Myocyte (in vitro differentiated cells): ENCODE results near the gene ZNF23. TPM values are rescaled to one million over a fixed set of nuclear protein-coding genes. Genes with fewer than 3 reads are reported as not detected.

ENCODE experiments used
- DNase-seq: peaks from one replicate; pipeline ENCODE4 v3.0.0-alpha.2; 2012; ENCODE audit warnings: low read depth
- total RNA-seq: library from RNA; depleted of rRNA; stranded (reverse); fragments of >200 nt; gene quantifications from 2 replicates; pipeline ENCODE4 v1.2.3, GENCODE V29; 2014

Gene ZNF23
- total RNA-seq, 1 donor from 2014 or later, result 9.0 TPM

DNA sequence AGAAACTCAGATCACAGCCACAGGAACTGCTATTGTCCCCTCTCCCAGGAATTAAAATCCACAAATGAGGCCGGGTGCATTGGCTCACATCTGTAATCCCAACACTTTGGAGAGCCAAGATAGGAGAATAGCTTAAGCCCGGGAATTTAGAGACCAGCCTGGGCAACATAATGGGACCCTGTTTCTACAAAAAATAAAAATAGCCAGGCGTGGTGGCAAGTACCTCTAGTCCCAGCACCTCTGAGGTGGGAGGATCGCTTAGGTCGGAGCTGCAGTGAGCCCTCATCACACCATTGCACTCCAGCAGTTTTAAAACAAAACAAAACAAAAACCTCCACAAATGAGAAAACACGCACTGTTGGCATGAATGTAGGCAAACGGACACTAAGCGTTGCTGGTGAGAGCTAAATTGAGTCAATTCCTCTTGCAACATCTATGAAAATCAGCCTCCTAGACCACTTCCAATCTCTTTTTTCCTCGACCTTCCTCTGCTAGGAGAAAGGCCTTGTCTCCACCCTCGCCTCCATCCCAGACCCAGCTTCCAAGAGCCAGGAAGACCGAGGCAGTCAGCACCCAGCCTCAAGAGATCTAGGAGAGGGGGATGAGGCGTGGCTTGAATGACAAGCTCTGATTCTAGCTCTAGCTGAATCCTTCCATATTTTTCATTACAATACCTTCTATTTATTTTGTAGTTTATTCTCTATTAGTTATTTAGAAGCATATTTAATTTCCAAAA, 35.0 kb downstream of the ZNF23 start:
- no peak for DNase-seq

DNA sequence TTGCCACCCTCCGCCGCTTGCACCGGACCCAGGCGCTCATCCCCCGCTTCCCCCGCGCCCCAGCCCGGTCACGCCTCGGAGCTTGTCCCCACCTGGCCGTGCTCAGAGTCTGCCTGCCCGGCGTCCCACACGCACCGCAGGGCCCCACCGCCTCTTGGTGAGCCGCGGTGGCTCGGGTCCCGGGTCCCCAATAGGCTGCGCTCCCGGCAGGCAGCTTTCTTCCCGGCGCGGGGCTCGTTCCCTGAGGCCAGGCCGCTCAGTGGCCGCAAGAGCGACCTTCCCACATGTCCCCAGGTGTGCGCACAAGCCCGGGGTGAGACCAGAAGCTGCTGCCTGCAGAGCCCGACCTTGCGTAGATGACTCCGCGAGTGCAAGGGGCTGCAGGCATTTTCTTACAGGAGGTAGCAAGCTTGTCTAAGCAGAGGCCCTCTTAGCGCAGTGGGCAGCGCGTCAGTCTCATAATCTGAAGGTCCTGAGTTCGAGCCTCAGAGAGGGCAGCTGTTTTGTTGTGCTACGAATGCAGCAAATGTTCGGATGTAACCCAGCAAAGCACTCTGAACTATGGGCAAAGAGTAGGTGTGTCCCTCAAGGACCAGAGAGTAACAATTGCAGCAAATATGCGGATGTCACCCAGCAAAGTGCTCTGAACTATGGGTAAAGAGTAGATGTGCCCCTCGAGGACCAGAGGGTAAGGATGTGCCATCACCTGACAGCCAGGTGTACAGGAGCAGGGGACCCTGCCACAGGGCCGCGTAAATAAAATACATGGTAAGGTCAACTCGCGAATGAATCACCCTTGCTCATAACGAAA, 35.8 kb downstream of the ZNF23 start:
- DNase-seq, result peak; percentile 2

DNA sequence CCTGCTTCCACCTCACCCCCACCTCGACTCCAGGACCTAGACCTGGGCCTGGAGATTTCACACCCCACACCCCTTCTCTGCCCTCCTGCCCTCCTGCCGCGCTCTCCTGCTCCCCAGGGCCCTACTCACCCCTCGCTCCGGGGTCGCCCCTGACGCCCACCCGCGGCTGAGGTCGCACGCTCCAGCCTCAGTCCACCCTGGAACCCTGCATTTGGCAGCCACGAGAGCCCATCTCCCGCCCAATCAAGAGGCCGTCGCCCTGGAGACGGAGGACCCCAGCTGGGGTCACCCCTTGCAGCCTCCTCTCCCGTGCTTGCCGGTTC, 36.3 kb downstream of the ZNF23 start:
- no peak for DNase-seq

DNA sequence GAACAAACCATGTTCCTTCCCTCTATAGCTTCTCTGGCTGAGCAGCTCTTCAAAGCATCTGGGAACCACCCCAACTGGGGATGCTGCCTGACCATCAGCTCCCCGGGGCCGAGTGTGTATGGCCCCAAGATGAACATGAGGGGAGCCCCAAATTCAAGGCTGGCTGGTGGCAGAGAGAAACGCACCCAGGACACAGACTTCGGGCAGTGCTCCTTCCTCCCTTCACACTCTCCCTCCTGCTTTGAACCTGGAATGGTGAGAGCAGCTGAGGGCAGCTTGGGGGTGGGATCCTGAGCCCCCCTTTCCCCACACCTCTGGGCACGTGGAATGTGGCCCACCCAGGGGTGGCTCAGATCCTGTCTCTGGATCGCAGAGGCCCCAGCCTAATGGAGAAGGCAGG, 37.4 kb downstream of the ZNF23 start:
- no peak for DNase-seq

DNA sequence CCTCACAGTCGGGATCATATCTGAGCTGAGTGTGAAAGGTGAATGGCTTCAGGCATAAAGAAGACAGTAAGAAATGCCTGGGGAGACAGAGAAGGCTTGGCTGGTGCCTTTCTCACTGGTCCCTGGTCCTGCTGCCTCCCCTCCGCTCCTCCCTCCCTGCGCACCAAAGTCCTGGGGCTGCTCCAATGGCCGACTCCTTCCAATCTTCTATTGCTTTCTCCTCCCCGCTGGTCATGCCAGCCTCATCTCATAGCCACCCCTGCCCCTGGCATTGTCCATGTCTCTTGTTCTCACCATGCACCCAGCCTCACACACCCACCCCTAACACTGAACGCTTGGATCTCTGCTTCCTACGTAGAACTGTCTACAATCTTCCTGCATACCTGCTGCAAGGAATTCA, 38.2 kb downstream of the ZNF23 start:
- DNase-seq, result no peak

DNA sequence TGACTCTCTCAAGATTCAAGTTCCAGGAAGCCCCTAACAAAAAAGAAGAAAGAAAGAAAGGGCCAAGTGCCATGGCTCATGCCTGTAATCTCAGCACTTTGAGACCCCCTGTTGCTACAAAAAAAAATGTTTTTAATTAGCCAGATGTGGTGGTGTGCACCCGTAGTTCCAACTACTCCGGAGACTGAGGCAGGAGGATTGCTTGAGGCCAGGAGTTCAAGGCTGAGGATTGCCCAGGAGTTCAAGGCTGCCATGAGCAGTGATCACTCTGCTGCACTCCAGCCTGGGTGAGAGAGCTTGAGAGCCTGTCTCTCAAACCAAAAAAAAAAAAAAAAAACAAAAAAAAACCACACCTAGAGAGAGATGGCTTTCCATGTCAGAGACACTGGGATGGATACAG, 39.0 kb downstream of the ZNF23 start:
- DNase-seq, result no peak

DNA sequence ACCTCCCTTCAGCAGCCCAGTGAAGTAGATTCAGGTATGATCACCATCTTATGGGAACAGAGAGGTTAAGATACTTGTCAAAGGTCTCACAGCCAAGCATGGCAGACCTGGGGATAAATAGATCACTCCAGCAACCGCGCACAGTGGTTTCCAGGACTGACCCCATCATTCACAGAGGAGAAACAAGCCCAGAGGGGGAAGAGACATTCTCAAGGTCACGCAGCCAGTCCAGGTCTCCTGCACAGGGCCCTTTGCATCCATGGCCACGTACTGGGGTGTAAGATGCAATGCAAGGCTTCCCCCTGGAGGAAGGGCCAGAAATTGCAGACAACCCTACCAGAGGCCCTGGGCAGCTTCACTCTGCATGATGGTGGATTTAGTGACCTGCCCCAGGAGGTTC, 40.1 kb downstream of the ZNF23 start:
- peak; percentile 3 for DNase-seq

DNA sequence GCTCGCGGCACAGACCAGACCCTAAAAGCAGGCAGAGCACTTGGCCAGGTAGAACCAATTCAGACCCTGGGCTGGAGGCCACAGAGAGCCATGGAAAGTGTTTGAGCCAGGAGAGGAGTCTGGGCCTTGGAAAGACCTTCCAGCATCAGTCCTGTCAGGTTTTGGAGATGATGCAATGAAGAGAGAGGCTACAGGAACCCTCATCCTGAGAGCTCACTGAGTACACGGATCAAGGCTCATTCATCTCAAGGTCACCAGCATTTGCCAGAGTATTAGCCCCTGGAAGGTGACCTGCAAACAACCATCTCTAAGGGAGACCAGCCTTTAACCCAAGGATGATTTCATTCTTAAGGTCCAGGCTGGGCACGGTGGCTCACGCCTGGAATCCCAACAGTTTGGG, 48.0 kb downstream of the ZNF23 start:
- no peak for DNase-seq

DNA sequence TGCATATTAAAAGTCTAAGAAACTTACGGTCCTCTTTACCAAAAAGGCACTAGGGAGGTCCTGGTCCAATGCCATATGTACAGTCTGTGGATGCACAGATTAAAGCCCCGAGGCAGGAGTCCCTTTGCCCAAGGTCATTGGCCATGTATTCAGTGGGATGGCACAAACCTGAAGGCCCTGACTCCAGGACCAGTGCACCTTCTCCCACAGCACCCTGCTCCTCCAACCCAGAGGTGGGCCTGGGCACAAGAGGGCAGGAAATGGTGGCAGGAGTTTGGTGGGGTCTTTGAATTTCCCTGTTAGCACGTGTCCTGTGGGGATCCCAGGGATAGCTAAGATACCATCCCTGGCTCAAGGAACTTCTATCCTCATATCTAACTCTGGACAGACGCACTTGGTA, 48.7 kb downstream of the ZNF23 start:
- no peak for DNase-seq

DNA sequence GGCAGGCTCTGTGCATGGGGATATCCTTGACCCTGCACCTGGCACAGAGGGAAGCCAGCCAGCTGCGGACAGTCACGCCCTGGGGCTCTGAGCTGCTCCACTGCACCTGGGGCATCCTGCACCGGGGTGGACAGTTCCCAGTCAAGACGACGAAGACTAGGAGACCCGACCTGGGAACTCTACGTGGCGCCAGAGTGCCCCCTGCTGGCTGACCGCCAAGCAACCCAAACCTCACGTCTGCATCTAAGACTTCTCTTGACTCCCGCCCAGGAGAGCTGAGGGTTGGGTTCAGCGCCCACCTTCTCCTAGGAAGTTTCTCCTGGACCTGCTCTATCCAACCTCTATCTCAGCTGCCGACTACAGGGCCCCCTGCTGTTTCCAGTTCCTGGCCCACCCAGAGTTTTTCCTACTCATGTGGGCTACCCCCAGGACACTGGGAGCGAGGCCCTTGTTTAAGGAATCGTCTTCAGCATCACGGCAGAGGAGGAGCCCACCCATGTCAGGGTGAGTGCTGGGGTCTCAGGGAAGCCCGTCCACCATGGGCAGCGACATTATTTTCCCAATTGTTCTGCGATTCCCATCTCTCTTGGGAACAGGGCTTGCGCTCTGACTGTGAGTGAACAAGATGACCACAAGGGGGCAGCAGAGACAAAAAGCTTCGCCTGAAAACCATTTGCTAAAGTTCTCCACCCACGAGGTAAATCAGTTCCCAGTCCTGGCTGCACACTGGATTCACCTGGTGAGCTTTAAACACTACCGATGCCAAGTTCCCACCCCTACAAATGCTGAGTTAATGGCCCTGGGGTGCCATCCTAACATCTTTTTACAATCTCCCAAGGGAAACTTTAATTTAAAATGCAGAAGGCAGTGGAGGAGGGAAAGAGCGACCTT, 49.5 kb downstream of the ZNF23 start:
- peak; percentile 84 for DNase-seq

DNA sequence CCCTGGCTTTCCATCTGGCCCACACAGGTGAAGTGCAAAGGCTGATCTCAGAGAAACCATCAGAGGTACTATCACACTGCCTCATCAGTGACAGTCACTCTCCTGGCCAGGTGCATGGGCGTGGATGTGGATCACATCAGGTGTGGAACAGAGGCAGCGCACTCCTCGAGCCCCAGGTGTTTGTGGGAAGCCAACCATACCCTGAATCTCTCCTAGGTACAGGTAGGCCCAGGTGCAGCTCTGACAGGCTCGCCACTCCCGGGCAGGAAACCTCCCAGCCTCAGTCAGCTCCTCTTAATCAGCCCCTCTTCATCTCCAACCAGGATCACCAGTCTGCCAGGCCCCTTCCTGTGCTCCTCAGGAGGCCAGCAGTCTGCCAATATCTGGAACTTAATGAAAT, 51.9 kb downstream of the ZNF23 start:
- DNase-seq, result no peak

DNA sequence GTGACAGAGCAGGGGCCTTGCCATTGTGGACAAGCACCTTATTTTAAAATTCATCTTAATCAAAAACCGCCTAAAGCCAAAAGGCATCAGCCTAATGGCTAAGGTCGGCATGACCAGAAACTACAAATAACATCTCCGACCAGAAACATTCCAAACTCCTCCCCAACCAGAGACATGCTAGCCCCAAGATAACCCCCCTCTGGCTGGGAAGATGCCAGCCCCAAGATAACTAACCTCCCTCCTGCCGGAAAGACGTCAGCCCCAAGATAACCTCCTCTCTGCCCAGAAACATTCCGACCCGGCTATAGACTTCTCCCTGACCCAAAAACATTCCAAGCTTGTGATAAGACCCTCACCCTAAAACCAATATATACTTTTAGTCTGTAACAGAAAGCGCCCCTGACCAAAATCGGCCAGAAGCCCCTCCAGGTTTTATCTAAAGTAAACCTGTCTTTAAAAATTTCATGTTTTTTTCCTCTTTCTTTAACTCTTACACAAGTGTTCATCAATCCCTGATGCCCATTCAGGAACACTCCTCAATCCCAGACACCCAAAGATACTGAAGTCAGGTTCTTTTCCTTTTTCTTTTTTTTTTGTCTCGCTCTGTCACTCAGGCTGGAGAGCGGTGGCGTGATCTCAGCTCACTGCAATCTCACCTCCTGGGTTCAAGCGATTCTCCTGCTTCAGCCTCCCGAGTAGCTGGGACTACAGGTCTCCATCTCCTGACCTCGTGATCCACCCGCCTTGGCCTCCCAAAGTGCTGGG, 52.9 kb downstream of the ZNF23 start:
- DNase-seq, result no peak

DNA sequence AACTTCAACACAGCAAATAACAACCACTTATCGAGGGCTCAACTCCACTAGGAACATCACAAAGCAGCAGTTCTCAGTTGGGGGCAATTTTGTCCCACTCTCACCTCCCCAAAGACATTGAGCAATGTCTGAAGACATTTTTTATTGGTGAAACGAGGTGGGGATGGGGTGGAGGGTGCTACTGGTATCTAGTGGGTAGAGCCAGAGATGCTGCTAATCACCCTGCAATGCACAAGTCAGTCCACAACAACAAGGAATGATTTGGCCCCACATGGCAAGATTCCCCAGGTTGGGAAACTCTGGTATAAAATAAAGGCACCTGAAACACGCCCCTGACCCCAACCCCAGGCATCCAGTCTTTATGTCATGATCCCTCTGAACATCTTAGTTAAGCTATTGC, 53.5 kb downstream of the ZNF23 start:
- no peak for DNase-seq

DNA sequence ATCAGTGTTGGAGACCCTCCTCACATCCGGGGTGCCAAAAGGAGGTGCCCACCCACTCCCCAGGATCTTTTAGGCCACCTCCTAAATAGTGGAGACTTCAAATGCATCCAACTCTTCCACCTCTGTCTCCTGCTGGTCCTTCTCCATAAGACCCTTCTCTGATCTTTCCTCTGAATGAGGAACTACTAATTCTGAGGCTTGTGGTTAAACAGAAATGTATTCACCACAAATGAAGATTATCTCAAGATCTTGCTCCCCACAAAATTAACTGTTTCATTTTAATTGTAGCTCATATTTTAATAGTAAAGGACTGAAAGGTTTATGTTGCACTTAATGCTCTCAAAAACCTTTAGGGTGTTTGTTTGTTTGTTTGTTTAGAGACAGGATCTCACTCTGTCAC, 54.3 kb downstream of the ZNF23 start:
- DNase-seq, result no peak

DNA sequence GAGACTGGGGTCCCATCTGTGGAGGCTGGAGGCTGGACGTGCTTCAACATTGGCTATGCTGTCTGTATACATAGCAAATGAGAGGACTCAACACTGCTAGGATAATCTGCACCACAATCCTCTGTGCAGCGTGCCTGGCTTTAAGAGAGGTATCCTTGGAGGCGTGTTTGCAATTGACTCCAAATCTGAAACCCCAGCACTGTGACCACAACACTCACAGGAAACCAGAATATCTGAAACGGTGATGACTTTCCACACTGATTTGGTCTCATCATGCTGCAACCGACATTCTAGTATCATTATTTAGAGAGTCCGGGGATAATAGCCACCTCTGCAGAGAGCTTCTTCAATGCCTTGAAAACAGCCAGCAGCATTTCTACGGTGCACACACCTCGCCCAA, 55.3 kb downstream of the ZNF23 start:
- no peak for DNase-seq

DNA sequence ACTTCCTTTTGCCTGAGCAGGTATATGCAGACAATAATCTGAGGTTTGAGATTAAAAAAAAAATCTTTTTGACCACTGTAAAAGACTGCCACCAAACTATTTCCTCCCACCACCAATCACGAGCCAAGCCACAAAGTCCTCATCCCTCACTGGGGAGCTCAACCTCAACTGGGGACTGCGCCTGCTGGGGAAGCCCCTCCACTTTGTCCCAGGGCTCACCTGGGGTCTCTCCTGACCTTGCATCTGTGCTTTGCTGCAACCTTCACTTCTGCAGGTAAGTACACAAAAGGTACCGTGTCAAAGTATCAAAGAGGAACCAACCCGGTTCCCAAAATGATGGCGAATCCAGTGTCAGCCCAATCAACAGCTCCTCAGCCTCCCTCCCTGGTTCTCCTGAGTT, 55.7 kb downstream of the ZNF23 start:
- DNase-seq, result no peak

DNA sequence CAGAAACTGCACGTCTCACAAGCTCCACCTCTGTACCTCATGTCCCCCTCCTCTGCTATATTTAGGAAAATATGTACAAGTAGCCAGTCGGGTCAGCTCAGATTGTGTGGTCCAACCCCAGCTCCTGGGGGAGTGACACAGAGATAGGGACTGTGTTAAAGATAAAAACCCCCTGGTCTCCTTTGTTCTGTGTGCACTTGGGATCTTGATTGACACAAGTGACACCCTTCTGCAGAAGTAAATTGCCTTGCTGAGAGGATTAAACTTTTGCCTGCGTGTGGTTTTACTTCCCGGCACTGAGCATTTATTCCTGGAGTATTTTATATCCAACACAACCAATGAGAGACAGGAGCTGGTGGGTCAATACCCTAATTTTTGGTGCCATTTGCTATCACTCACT, 57.7 kb downstream of the ZNF23 start:
- DNase-seq, result no peak

DNA sequence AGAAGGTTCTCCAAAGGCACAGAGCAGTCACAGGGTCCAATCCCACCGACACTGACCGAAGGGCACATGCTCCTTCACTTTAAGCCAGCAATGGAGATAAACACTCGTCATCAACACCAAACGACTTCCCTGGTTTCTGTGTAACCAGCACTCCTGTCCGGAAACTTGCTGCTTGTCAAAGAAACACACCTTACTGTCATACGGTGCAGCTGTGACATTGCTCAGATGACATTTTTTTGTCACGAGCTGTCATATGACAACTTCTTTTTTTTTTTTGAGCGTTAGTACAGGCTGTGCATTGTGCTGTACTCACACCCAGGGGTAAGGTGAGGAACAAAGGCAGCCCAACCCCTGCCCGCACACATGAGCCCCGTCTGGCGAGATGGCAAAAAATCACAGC, 59.4 kb downstream of the ZNF23 start:
- DNase-seq, result no peak

DNA sequence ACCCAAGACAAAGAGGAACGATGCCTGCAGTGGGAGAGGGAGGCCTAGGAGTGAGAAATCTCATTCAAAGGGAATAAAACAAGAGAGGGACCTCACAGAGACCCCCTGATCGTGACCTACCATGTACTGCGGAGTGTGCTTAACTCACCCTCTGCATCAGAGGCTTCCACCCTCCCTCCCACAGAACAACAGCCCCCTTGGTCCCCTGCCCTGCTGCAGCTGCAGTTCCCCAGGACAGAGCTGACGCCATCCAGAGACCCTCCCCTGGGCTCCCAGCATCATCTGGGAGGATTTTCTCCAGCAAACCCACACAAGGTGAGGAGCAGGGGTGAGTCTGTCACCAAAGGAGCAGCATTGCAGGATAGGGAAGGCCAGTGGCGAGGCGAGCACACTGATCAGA, 60.0 kb downstream of the ZNF23 start:
- DNase-seq, result no peak

DNA sequence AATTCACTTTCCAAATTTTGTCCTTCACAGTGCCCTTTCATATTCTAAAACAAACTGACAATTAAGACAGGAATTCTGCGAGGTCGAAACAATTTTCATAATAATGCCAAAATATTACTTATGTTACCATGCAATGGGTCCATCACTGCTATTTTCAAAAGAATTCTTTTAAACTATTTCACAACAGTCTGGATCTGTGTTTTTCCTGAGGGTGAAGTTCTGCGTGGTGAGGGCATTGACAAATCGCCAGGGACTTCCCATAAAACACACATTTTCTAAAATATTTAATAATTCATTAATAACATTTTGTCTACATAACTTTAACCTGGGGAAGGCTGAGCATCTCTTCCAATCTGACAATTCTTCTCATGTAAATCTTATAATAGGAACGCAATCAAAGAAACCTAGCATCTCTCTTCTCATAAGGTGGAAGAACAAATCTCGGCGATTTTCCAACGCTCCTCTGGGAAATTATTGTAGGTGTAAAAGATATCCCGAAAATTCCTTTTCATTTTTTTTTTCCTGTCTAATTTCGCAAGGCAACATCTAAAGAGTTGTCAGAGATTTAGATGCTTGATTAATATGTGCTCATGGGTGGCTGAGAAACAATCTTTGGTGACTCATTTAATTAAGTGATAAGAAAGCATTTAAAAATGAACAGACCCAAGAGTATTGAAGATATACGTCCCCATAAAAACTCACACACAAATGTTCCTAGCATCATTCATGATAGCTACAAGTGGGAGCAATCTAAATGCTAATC, 62.1 kb downstream of the ZNF23 start:
- DNase-seq, result no peak
